ENCODE measurements around the gene PKN1.
"Not testable (repeated sequence)": the region's sequence is repeated elsewhere in the genome, so short reads cannot be mapped to it uniquely, and the experiment has no call there.

The PKN1 gene

GRCh38 chr19:14430712-14431111 lies 2.4 kb upstream of the PKN1 start:
- no peak for DNase-seq

GRCh38 chr19:14433554-14434501 lies 722 bp downstream of the PKN1 start:
- DNase-seq: peak; percentile 59

- peak; percentile 76 for DNase-seq
Observed at GRCh38 chr19:14434543-14435319, 1.6 kb downstream of the PKN1 start.

GRCh38 chr19:14435320-14436050 lies 2.4 kb downstream of the PKN1 start:
- DNase-seq: no peak

- DNase-seq: no peak
Observed at GRCh38 chr19:14437578-14438140, 4.6 kb downstream of the PKN1 start.

- DNase-seq: no peak
Observed at GRCh38 chr19:14439014-14439413, 5.9 kb downstream of the PKN1 start.

- peak; percentile 81 for DNase-seq
Observed at GRCh38 chr19:14440049-14440448, 6.9 kb downstream of the PKN1 start.

GRCh38 chr19:14441041-14441938 lies 8.2 kb downstream of the PKN1 start:
- DNase-seq: no peak

GRCh38 chr19:14442891-14443631 lies 10.0 kb downstream of the PKN1 start:
- no peak for DNase-seq

- no peak for DNase-seq
Observed at GRCh38 chr19:14443632-14444216, 10.6 kb downstream of the PKN1 start.

- no peak for DNase-seq
Observed at GRCh38 chr19:14446336-14447036, 13.4 kb downstream of the PKN1 start.

GRCh38 chr19:14449321-14449720 lies 16.2 kb downstream of the PKN1 start:
- no peak for DNase-seq

- DNase-seq: peak; percentile 79
Observed at GRCh38 chr19:14450168-14450874, 17.2 kb downstream of the PKN1 start.

GRCh38 chr19:14450876-14451275 lies 17.8 kb downstream of the PKN1 start:
- no peak for DNase-seq

GRCh38 chr19:14452303-14452702 lies 19.2 kb downstream of the PKN1 start:
- DNase-seq: not testable (repeated sequence)

GRCh38 chr19:14459703-14460102 lies 26.6 kb downstream of the PKN1 start:
- peak; percentile 62 for DNase-seq

GRCh38 chr19:14460935-14461334 lies 27.8 kb downstream of the PKN1 start:
- DNase-seq: no peak

- DNase-seq: not testable (repeated sequence)
Observed at GRCh38 chr19:14462401-14462800, 29.3 kb downstream of the PKN1 start.

GRCh38 chr19:14463747-14464146 lies 30.6 kb downstream of the PKN1 start:
- DNase-seq: no peak
